NT2/D1 (cell line): Measurements from ENCODE around the gene WDFY3.

ENCODE experiments used
- SUZ12 ChIP-seq: IDR thresholded peaks from 2 replicates; pipeline ENCODE4 v1.6.1; 2011; ENCODE audit not compliant: insufficient read length, insufficient read depth; ENCODE audit errors: extremely low read depth
- ZNF274 ChIP-seq: IDR thresholded peaks from 2 replicates; pipeline ENCODE4 v1.6.1; 2011; ENCODE audit warnings: mild to moderate bottlenecking, low read depth, low read length

GRCh38 chr4:84697159-84697558 is 269.3 kb downstream of the WDFY3 start:
- TF ChIP-seq ZNF274 (no peak), SUZ12 (no peak)
